Nucleus accumbens (tissue), 56 donors: ENCODE results near the gene FABP6.
A peak's percentile ranks its signal among the peaks of the same experiment; 100 is the strongest.

Experiments
- DNase-seq, 56 donors: peaks; one replicate each; lab custom pipeline; 2025; lab: John Stamatoyannopoulos, UW

FABP6 gene

GRCh38 chr5:160286947-160287346 lies 57.6 kb downstream of the FABP6 start:
- no peak for DNase-seq

GRCh38 chr5:160287378-160288051 lies 58.2 kb downstream of the FABP6 start:
- DNase-seq = peak in 27 of 56 donors; percentile 3 to 56 (median 15)
